C4-2B (cell line): ENCODE measurements around the gene GATA2.

Source experiments
- ZFX ChIP-seq: fragments of 450-650 bp; IDR thresholded peaks from 2 replicates; pipeline ENCODE4 v1.6.1; 2017
- TF ChIP-seq, protein P1 (sequence below): fragments of 450-650 bp; conservative IDR thresholded peaks from 2 replicates; pipeline ENCODE4 v1.5.1; 2017; ENCODE audit warnings: mild to moderate bottlenecking

DNA sequence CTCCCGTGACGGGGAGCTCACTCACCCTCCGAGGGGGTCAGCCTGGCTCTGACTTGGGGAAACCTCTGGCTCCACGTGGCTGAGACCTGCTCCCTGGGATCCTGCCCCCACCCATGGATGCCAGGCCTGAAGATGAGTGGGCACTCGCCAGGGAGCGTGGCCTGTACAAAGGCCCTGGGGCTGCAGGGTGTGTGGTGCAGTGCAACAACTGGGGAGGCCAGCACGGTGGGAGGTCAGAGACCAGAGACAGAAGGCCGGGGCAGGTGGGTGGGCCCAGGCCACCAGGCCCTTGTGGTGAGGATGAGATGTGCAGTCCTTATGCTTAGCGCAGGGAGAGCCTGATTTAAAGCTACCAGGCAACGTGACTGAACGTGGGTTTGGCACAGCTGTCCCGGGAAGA is 31.3 kb downstream of the GATA2 start:
- TF ChIP-seq, protein P1, sequence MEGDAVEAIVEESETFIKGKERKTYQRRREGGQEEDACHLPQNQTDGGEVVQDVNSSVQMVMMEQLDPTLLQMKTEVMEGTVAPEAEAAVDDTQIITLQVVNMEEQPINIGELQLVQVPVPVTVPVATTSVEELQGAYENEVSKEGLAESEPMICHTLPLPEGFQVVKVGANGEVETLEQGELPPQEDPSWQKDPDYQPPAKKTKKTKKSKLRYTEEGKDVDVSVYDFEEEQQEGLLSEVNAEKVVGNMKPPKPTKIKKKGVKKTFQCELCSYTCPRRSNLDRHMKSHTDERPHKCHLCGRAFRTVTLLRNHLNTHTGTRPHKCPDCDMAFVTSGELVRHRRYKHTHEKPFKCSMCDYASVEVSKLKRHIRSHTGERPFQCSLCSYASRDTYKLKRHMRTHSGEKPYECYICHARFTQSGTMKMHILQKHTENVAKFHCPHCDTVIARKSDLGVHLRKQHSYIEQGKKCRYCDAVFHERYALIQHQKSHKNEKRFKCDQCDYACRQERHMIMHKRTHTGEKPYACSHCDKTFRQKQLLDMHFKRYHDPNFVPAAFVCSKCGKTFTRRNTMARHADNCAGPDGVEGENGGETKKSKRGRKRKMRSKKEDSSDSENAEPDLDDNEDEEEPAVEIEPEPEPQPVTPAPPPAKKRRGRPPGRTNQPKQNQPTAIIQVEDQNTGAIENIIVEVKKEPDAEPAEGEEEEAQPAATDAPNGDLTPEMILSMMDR, result no peak
- TF ChIP-seq ZFX, result no peak
